HG03108 (cell line): ENCODE measurements around the gene HMGA1.

Experiments used
- ATAC-seq: cut with Tn5 transposase; IDR thresholded peaks from one replicate; pipeline ENCODE4 v1.9.1; 2021; ENCODE audit warnings: moderate library complexity; ENCODE audit not compliant: unreplicated experiment

HMGA1 gene

GRCh38 chr6:34236443-34237315 is at the start of gene HMGA1:
Gene HMGA1 (plus strand): TSS chr6:34236873. CDS start chr6:34240781, 3,908 bp downstream.
- peak; percentile 52 for ATAC-seq

- ATAC-seq = no peak
Observed at GRCh38 chr6:34189806-34190503, 46.7 kb upstream of the HMGA1 start.

- no peak for ATAC-seq
Observed at GRCh38 chr6:34190504-34191122, 46.1 kb upstream of the HMGA1 start.

- ATAC-seq = no peak
Observed at GRCh38 chr6:34194772-34195171, 41.9 kb upstream of the HMGA1 start.

GRCh38 chr6:34195726-34196115 is 41.0 kb upstream of the HMGA1 start:
- ATAC-seq = no peak

- peak; percentile 78 for ATAC-seq
Observed at GRCh38 chr6:34196116-34196832, 40.4 kb upstream of the HMGA1 start.

- no peak for ATAC-seq
Observed at GRCh38 chr6:34196833-34197195, 39.9 kb upstream of the HMGA1 start.

- ATAC-seq = no peak
Observed at GRCh38 chr6:34200340-34200971, 36.2 kb upstream of the HMGA1 start.

- no peak for ATAC-seq
Observed at GRCh38 chr6:34201455-34202107, 35.1 kb upstream of the HMGA1 start.

- ATAC-seq = no peak
Observed at GRCh38 chr6:34202329-34203201, 34.1 kb upstream of the HMGA1 start.

GRCh38 chr6:34204693-34205092 is 32.0 kb upstream of the HMGA1 start:
- no peak for ATAC-seq

- no peak for ATAC-seq
Observed at GRCh38 chr6:34205466-34205865, 31.2 kb upstream of the HMGA1 start.

- no peak for ATAC-seq
Observed at GRCh38 chr6:34205916-34206315, 30.8 kb upstream of the HMGA1 start.

GRCh38 chr6:34206726-34207125 is 29.9 kb upstream of the HMGA1 start:
- ATAC-seq = no peak

- no peak for ATAC-seq
Observed at GRCh38 chr6:34207695-34208443, 28.8 kb upstream of the HMGA1 start.

GRCh38 chr6:34213772-34214171 is 22.9 kb upstream of the HMGA1 start:
- no peak for ATAC-seq

GRCh38 chr6:34218691-34219090 is 18.0 kb upstream of the HMGA1 start:
- no peak for ATAC-seq

GRCh38 chr6:34223381-34223955 is 13.2 kb upstream of the HMGA1 start:
- no peak for ATAC-seq
